Stimulated activated naive CD8-positive, alpha-beta T cell treated with anti-CD3 and anti-CD28 coated beads, Interleukin-15, amount 100 ng/mL, for 72 hours (primary cell): ENCODE results near the gene CFAP57.
A peak's percentile ranks its signal among the peaks of the same experiment; 100 is the strongest.
"Not testable (repeated sequence)": the region's sequence is repeated elsewhere in the genome, so short reads cannot be mapped to it uniquely, and the experiment has no call there.

ENCODE experiments used
- ATAC-seq: fragments of 150-1000 bp; cut with Tn5 transposase; 2 replicates; pipeline ENCODE4 v1.10.0; 2021; ENCODE audit warnings: mild to moderate bottlenecking, moderate library complexity
- DNase-seq, 2 donors: peaks; one replicate each; pipeline ENCODE4 v3.0.0; 2021 to 2022
- H3K27ac Mint-ChIP-seq, 2 donors: one replicate each; pipeline ENCODE4 v1.8.0; 2022; ENCODE audit warnings: mild to moderate bottlenecking in 2 of 2, mixed read lengths in 2 of 2, moderate library complexity in 2 of 2
- H3K27me3 Mint-ChIP-seq: one replicate; pipeline ENCODE4 v1.8.0; 2022; ENCODE audit warnings: mixed read lengths
- H3K4me1 Mint-ChIP-seq: one replicate; pipeline ENCODE4 v1.8.0; 2022; ENCODE audit warnings: mild to moderate bottlenecking, mixed read lengths
- H3K4me3 Mint-ChIP-seq, 2 donors: one replicate each; pipeline ENCODE4 v1.8.0; 2022; ENCODE audit warnings: mild to moderate bottlenecking in 2 of 2, mixed read lengths in 2 of 2, moderate library complexity in 1 of 2
- H3K9me3 Mint-ChIP-seq, 2 donors: one replicate each; pipeline ENCODE4 v1.8.0; 2022; ENCODE audit warnings: mixed read lengths in 2 of 2

Gene CFAP57

GRCh38 chr1:43204394-43204793, 32.3 kb downstream of the CFAP57 start:
- ATAC-seq (no peak), DNase-seq (no peak)
- H3K9me3 Mint-ChIP-seq, result peaks cover 0 to 8% of the 10 kb centered on the region in 2 donors
- no peaks in the 10 kb centered on the region for H3K4me1 Mint-ChIP-seq
- no peak overlapping the region for H3K27ac Mint-ChIP-seq
- no peak overlapping the region for H3K4me3 Mint-ChIP-seq
- H3K27me3 Mint-ChIP-seq, result no peaks in the 10 kb centered on the region

GRCh38 chr1:43205671-43206070, 33.5 kb downstream of the CFAP57 start:
- H3K4me3 Mint-ChIP-seq, result no peak overlapping the region
- no peaks in the 10 kb centered on the region for H3K27me3 Mint-ChIP-seq
- no peak for ATAC-seq
- H3K27ac Mint-ChIP-seq, result no peak overlapping the region
- H3K4me1 Mint-ChIP-seq, result no peaks in the 10 kb centered on the region
- no peak for DNase-seq
- peaks cover 0 to 8% of the 10 kb centered on the region in 2 donors for H3K9me3 Mint-ChIP-seq

DNA sequence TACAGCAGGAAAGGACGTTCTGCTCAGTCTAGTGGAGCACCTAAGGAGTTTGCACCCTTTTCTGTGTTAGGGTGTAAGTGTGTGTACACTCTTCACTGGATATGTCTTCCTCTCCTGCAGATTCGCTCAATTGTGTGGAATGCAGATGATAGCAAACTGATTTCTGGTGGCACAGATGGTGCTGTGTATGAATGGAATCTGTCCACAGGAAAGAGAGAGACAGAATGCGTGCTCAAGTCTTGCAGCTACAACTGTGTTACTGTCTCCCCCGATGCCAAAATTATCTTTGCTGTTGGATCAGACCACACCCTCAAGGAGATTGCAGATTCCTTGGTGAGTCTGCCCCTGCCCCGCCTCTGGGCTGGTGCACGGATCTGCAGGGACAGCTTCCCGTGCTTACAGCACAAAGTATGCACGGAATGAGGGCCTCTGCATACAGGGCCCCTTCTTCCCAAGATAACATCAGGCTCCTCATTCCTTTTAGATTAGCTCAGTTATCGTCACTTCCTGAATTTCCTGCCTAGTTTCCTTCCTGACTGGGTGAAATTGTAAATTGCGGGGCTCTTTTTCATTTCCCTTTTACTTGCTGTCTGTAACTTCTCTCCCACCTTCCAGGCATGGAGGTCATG, 34.6 kb downstream of the CFAP57 start:
- no peak for DNase-seq
- Mint-ChIP-seq H3K4me3 (no peak overlapping the region), H3K9me3 (peaks cover 0 to 8% of the 10 kb centered on the region in 2 donors), H3K4me1 (no peaks in the 10 kb centered on the region), H3K27me3 (no peaks in the 10 kb centered on the region), H3K27ac (no peak overlapping the region)
- ATAC-seq, result no peak

GRCh38 chr1:43207229-43207853, 35.2 kb downstream of the CFAP57 start:
- Mint-ChIP-seq H3K4me3 (no peak overlapping the region), H3K27me3 (no peaks in the 10 kb centered on the region), H3K27ac (no peak overlapping the region), H3K4me1 (no peaks in the 10 kb centered on the region), H3K9me3 (peaks cover 0 to 8% of the 10 kb centered on the region in 2 donors)
- DNase-seq (no peak), ATAC-seq (no peak)

- H3K4me1 Mint-ChIP-seq, H3K27ac Mint-ChIP-seq, ATAC-seq, H3K27me3 Mint-ChIP-seq, H3K4me3 Mint-ChIP-seq, DNase-seq, H3K9me3 Mint-ChIP-seq: not testable (repeated sequence)
These were observed 36.1 kb downstream of the CFAP57 start for GRCh38 chr1:43208277-43208676.

- DNase-seq (no peak), ATAC-seq (no peak)
- H3K9me3 Mint-ChIP-seq, result no peaks in the 10 kb centered on the region
- no peak overlapping the region for H3K27ac Mint-ChIP-seq
- H3K27me3 Mint-ChIP-seq, result no peaks in the 10 kb centered on the region
- no peaks in the 10 kb centered on the region for H3K4me1 Mint-ChIP-seq
- H3K4me3 Mint-ChIP-seq, result no peak overlapping the region
These were observed 42.6 kb downstream of the CFAP57 start for GRCh38 chr1:43214501-43215444.

DNA sequence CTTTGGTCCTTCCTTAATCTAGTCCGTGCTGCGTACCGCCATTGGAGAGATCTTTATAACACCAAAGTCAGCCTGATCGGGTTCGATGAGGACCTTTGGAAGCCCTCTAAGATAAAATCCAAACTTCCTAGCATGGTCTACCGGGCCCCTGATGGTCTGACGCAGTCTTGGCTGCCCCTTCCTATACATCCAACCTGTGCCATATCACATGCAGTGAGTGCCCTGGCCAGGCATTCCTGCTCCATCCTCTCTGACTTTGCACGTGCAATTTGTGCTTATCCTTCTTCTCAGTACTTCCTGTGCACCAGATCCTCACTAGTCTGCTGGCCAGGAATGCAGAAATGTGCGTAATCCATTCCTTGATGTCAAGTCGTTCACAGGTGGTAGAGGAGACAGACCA, 45.6 kb downstream of the CFAP57 start:
- no peak overlapping the region for H3K4me3 Mint-ChIP-seq
- H3K27ac Mint-ChIP-seq, result no peak overlapping the region
- peaks cover 11% of the 10 kb centered on the region for H3K4me1 Mint-ChIP-seq
- no peak for DNase-seq
- H3K27me3 Mint-ChIP-seq, result no peaks in the 10 kb centered on the region
- no peaks in the 10 kb centered on the region for H3K9me3 Mint-ChIP-seq
- ATAC-seq, result no peak

DNA sequence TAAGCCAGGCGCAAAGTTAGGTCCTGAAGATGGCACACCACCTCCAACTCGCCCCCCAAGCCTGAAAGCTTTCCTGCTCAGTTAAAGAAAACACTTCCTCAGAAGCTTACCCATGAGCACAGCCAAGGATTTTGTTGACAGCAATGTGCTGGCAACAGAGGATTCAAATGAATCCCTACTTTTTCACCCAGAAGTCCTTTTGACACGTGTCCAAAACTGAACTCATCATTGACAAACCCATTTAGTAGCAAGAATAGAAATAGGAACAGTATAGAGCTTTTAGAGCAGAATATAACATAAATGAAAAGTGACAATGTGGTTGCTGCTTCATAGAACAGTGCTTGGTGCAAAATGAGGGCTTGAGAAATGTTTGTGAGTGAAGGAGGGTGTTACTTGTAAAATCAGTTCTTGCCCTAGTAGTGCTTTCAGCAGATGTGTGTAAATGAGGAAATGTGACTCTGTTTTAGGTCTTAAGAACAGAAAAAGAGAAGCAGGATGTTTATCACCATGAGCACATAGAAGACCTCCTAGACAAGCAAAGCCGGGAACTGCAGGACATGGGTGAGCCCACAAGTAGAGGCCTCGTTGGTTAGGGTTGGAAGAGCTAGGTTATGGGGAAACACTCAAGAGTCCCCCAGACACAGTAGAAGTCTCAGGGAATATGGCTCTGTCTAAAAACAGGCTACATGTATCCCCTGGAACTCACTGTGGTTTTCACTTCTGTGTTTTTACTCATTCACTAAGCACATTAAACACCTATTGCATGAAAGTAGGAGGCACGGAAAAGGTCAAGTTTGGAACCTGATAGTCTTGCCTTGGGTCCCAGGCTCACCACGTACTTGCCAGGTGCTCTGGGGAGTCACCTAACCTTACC, 49.0 kb downstream of the CFAP57 start:
- H3K27me3 Mint-ChIP-seq, result no peaks in the 10 kb centered on the region
- no peaks in the 10 kb centered on the region for H3K9me3 Mint-ChIP-seq
- ATAC-seq (no peak), DNase-seq (no peak)
- no peak overlapping the region for H3K4me3 Mint-ChIP-seq
- no peak overlapping the region for H3K27ac Mint-ChIP-seq
- peaks cover 11% of the 10 kb centered on the region for H3K4me1 Mint-ChIP-seq

DNA sequence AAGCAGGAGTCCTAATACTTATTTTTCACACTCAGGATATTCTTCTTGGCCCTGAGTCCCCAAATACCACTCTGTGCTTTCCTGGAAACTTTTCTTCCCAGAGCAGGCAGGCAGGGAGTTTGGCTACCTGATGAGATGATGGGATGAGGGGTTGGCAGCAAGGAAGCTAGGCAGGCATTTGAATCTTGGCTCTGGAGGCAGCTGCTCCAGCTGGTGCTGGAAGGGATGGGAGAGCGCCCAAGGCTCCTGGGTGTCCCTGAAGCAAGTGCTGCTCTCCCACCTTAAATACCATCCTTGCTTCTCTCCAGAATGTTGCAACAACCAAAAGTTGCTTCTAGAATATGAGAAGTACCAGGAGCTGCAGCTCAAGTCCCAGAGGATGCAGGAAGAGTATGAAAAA, 49.7 kb downstream of the CFAP57 start:
- Mint-ChIP-seq H3K9me3 (no peaks in the 10 kb centered on the region), H3K4me3 (no peak overlapping the region), H3K27ac (no peak overlapping the region)

GRCh38 chr1:43222879-43223278, 50.7 kb downstream of the CFAP57 start:
- DNase-seq, result no peak
- Mint-ChIP-seq H3K4me3 (no peak overlapping the region), H3K27ac (no peak overlapping the region), H3K27me3 (no peaks in the 10 kb centered on the region), H3K4me1 (peaks cover 11% of the 10 kb centered on the region), H3K9me3 (no peaks in the 10 kb centered on the region)
- ATAC-seq, result no peak

More for the DNA sequence above, 49.7 kb downstream of the CFAP57 start:
- ATAC-seq, result no peak
- no peaks in the 10 kb centered on the region for H3K27me3 Mint-ChIP-seq
- peaks cover 11% of the 10 kb centered on the region for H3K4me1 Mint-ChIP-seq
- DNase-seq, result no peak

- no peak for DNase-seq
- H3K9me3 Mint-ChIP-seq, result no peaks in the 10 kb centered on the region
- peak; percentile 25 for ATAC-seq
- peaks cover 11% of the 10 kb centered on the region for H3K4me1 Mint-ChIP-seq
- no peaks in the 10 kb centered on the region for H3K27me3 Mint-ChIP-seq
- H3K4me3 Mint-ChIP-seq, result no peak overlapping the region
- no peak overlapping the region for H3K27ac Mint-ChIP-seq
These were observed 53.0 kb downstream of the CFAP57 start for GRCh38 chr1:43225168-43225567.

DNA sequence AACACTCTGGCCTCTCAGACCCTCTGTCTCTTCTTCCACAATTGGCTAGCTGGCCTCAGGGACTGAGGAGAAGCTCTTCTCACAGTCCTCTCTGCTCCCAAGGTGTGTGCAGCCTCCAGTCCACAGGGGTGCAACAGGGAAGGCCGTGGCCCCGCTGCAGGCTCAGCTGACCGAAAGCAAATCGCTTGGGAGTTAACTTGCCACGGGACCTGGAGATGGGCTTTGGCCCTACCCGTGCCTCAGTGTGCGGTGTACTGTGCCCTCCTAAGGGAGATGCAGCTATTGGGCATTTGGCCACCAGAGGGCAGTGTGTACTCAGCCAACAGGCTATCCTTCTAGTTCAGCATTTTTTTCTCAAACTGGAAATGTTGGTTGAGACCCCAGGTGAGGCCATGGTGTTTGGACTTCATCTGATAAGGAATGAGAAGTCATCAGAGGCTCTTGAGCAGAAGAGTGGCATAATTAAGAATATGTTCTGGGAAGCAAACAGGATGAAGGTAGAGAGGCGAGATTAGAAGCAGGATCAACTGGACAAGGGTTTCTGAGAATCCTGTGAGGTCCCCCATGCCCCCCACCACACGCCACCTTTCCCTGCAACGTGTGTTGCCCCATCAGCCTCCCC, 55.1 kb downstream of the CFAP57 start:
- Mint-ChIP-seq H3K4me1 (no peaks in the 10 kb centered on the region), H3K27ac (no peak overlapping the region)

GRCh38 chr1:43229826-43230780, 58.0 kb downstream of the CFAP57 start:
- DNase-seq (no peak), ATAC-seq (no peak)
- H3K9me3 Mint-ChIP-seq, result no peaks in the 10 kb centered on the region
- H3K4me1 Mint-ChIP-seq, result no peaks in the 10 kb centered on the region
- no peak overlapping the region for H3K4me3 Mint-ChIP-seq
- H3K27me3 Mint-ChIP-seq, result no peaks in the 10 kb centered on the region
- peak overlapping the region in 1 of 2 donors; percentile 57 for H3K27ac Mint-ChIP-seq

More for the DNA sequence above, 55.1 kb downstream of the CFAP57 start:
- Mint-ChIP-seq H3K9me3 (no peaks in the 10 kb centered on the region), H3K27me3 (no peaks in the 10 kb centered on the region), H3K4me3 (no peak overlapping the region)
- peak; percentile 77 for DNase-seq
- ATAC-seq, result peak; percentile 93

DNA sequence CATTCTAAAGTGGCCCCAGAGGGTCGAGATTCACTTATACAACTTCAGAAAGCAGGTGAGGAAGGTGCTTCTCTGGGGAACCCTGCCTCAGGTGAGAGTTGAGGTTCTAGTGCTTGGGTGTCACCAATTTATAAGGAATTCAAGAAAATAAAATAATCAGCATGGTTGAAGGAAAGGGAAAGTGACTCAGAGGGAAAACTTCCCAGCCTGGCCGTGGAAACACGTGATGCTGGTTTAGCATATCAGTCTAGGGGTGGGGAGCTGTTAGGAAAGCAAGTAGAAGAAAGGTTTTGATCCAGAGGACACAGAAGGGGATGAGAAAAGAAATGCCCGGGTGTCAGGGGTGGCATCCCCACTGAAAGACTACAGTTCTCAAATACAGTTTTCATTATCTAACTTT, 59.9 kb downstream of the CFAP57 start:
- no peaks in the 10 kb centered on the region for H3K4me1 Mint-ChIP-seq
- no peak overlapping the region for H3K27ac Mint-ChIP-seq
- H3K9me3 Mint-ChIP-seq, result no peaks in the 10 kb centered on the region
- no peaks in the 10 kb centered on the region for H3K27me3 Mint-ChIP-seq
- DNase-seq (no peak), ATAC-seq (no peak)
- H3K4me3 Mint-ChIP-seq, result no peak overlapping the region
